Epithelial cell of proximal tubule (primary cell): ENCODE measurements around the gene MAST1. TPM values are rescaled to one million over a fixed set of nuclear protein-coding genes. Genes with fewer than 3 reads are reported as not detected.
"Not testable (repeated sequence)": the region's sequence is repeated elsewhere in the genome, so short reads cannot be mapped to it uniquely, and the experiment has no call there.

Experiments
- DNase-seq: peaks from one replicate; pipeline ENCODE4 v3.0.0-alpha.2; 2011; ENCODE audit warnings: low read depth
- H3K4me3 ChIP-seq: 2 replicates; pipeline ENCODE4 v1.5.1; 2011; ENCODE audit warnings: low read depth, mild to moderate bottlenecking, low read length
- CTCF ChIP-seq: conservative IDR thresholded peaks from 2 replicates; pipeline ENCODE4 v1.5.1; 2012; ENCODE audit warnings: low read depth, mild to moderate bottlenecking, low read length
- total RNA-seq: library from RNA; depleted of rRNA; stranded (reverse); fragments of >200 nt; gene quantifications from 2 replicates; pipeline ENCODE4 v1.2.3, GENCODE V29; 2015

The MAST1 gene
- total RNA-seq, 1 donor from 2014 or later: 1.5 TPM

- TF ChIP-seq CTCF: no peak
- no peak for DNase-seq
- no peak overlapping the region for H3K4me3 ChIP-seq
These were observed 58.1 kb downstream of the MAST1 start for GRCh38 chr19:12896460-12896859.

- TF ChIP-seq CTCF: no peak
- H3K4me3 ChIP-seq: no peak overlapping the region
- DNase-seq: no peak
These were observed 61.7 kb downstream of the MAST1 start for GRCh38 chr19:12899891-12900518.

- no peak for TF ChIP-seq CTCF
- no peak for DNase-seq
- no peak overlapping the region for H3K4me3 ChIP-seq
These were observed 68.9 kb downstream of the MAST1 start for GRCh38 chr19:12907166-12907565.

- TF ChIP-seq CTCF: no peak
- no peak overlapping the region for H3K4me3 ChIP-seq
- DNase-seq: no peak
These were observed 74.3 kb downstream of the MAST1 start for GRCh38 chr19:12912571-12912970.

- DNase-seq: no peak
- H3K4me3 ChIP-seq: no peak overlapping the region
- no peak for TF ChIP-seq CTCF
These were observed 74.8 kb downstream of the MAST1 start for GRCh38 chr19:12913011-12913561.

- no peak for DNase-seq
- no peak for TF ChIP-seq CTCF
These were observed 75.8 kb downstream of the MAST1 start for GRCh38 chr19:12913851-12914690.

GRCh38 chr19:12915860-12916259 lies 77.5 kb downstream of the MAST1 start:
- H3K4me3 ChIP-seq, DNase-seq: not testable (repeated sequence)

More at GRCh38 chr19:12913851-12914690, 75.8 kb downstream of the MAST1 start:
- no peak overlapping the region for H3K4me3 ChIP-seq
